Gastroesophageal sphincter (tissue), 3 donors: ENCODE measurements around the gene SLC10A3.

Experiments
- CTCF ChIP-seq, 4 experiments: fragments of 200-600 bp in 2 of 4; fragments of 450-650 bp in 2 of 4; sonication (generic) in 1 of 4; IDR thresholded peaks; one replicate each; pipeline ENCODE4 v1.5.1; 2017 to 2019; ENCODE audit warnings: antibody characterized with exemption in 4 of 4, mild to moderate bottlenecking in 2 of 4, moderate library complexity in 2 of 4
- EP300 ChIP-seq: sonication (generic); formaldehyde crosslinking; IDR thresholded peaks from one replicate; pipeline ENCODE4 v1.6.1; 2017; ENCODE audit warnings: antibody characterized with exemption, mild to moderate bottlenecking
- POLR2A ChIP-seq, 2 donors: fragments of 450-650 bp; IDR thresholded peaks; one replicate each; pipeline ENCODE4 v1.6.1; 2017; ENCODE audit warnings: antibody characterized with exemption in 2 of 2, mild to moderate bottlenecking in 2 of 2, moderate library complexity in 1 of 2
- POLR2AphosphoS5 ChIP-seq: sonication (generic); formaldehyde crosslinking; IDR thresholded peaks from one replicate; pipeline ENCODE4 v1.6.1; 2017; ENCODE audit warnings: antibody characterized with exemption

DNA sequence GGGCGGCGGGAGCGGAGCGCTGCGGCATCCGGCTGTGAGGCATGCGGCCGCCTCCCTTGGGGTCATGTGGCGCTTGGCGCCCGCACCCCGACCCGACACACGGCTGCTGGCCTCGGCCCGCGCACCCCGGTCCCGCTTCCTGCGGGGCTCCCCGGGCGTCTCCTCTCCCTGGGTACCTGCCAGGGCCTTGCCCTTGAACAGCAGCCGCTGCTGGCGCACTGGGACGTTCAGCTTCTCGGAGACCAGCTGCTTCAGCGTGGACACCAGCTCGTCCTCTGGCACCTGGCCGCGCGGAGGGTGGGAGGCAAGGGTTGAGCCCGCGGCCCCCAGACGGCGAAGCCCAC lies 4.4 kb downstream of the SLC10A3 start:
- no peak for TF ChIP-seq POLR2AphosphoS5
- no peak for TF ChIP-seq CTCF (IDR thresholded peaks at IDR 0.05)
- TF ChIP-seq POLR2A (IDR thresholded peaks at IDR 0.05), result no peak
- TF ChIP-seq EP300, result no peak
